AG09309 (cell line): ENCODE results near the gene ZMYND12.

Source experiments
- DNase-seq: peaks from one replicate; pipeline ENCODE4 v3.0.0-alpha.2; 2010; ENCODE audit warnings: low read depth
- H3K4me3 ChIP-seq: 2 replicates; pipeline ENCODE4 v1.5.1; 2011; ENCODE audit warnings: mild to moderate bottlenecking, low read depth, low read length, moderate library complexity; ENCODE audit not compliant: control insufficient read depth
- CTCF ChIP-seq: IDR thresholded peaks from 2 replicates; pipeline ENCODE4 v1.5.1; 2011; ENCODE audit warnings: mild to moderate bottlenecking, low read depth, low read length, inconsistent platforms; ENCODE audit not compliant: insufficient read depth, control insufficient read depth; ENCODE audit errors: missing control alignments

The ZMYND12 gene

GRCh38 chr1:42420911-42421585 is 34.8 kb downstream of the ZMYND12 start:
- peak; percentile 80 for DNase-seq
- no peak overlapping the region for H3K4me3 ChIP-seq
- TF ChIP-seq CTCF = no peak

- no peak for TF ChIP-seq CTCF
- no peak overlapping the region for H3K4me3 ChIP-seq
- DNase-seq = no peak
Observed at GRCh38 chr1:42420121-42420520, 35.7 kb downstream of the ZMYND12 start.

- TF ChIP-seq CTCF = no peak
- no peak for DNase-seq
- no peak overlapping the region for H3K4me3 ChIP-seq
Observed at GRCh38 chr1:42419126-42419821, 36.5 kb downstream of the ZMYND12 start.

- no peak for TF ChIP-seq CTCF
- H3K4me3 ChIP-seq = no peak overlapping the region
- no peak for DNase-seq
Observed at GRCh38 chr1:42418516-42418915, 37.3 kb downstream of the ZMYND12 start.

- H3K4me3 ChIP-seq = no peak overlapping the region
- no peak for DNase-seq
- no peak for TF ChIP-seq CTCF
Observed at GRCh38 chr1:42417166-42417565, 38.7 kb downstream of the ZMYND12 start.

- DNase-seq = no peak
- no peak for TF ChIP-seq CTCF
- no peak overlapping the region for H3K4me3 ChIP-seq
Observed at GRCh38 chr1:42414551-42415496, 41.0 kb downstream of the ZMYND12 start.
